Fibroblast of lung (primary cell): ENCODE results near the gene FADD. TPM values are rescaled to one million over a fixed set of nuclear protein-coding genes. Genes with fewer than 3 reads are reported as not detected.

ENCODE experiments used
- DNase-seq, 2 donors: peaks; one replicate each; pipeline versions ENCODE4 v3.0.0 to v3.0.0-alpha.2; 2010; ENCODE audit warnings: low read depth in 2 of 2
- H2AFZ ChIP-seq: 2 replicates; pipeline ENCODE4 v1.5.1; 2012; ENCODE audit warnings: low read length, control low read depth, inconsistent platforms
- H3K27ac ChIP-seq: 2 replicates; pipeline ENCODE4 v1.5.1; 2011; ENCODE audit warnings: low read length, control low read depth; ENCODE audit not compliant: insufficient read depth
- H3K27me3 ChIP-seq: 2 replicates; pipeline ENCODE4 v1.5.1; 2011; ENCODE audit warnings: mild to moderate bottlenecking, low read length; ENCODE audit not compliant: control insufficient read depth, insufficient read depth
- H3K36me3 ChIP-seq: 2 replicates; pipeline ENCODE4 v1.5.1; 2011; ENCODE audit warnings: low read length; ENCODE audit not compliant: control insufficient read depth, insufficient read depth
- H3K4me1 ChIP-seq: 2 replicates; pipeline ENCODE4 v1.5.1; 2011; ENCODE audit warnings: low read length; ENCODE audit not compliant: control insufficient read depth, insufficient read depth; ENCODE audit errors: extremely low read depth
- H3K4me2 ChIP-seq: 2 replicates; pipeline ENCODE4 v1.5.1; 2011; ENCODE audit warnings: low read length, control low read depth; ENCODE audit not compliant: insufficient read depth; ENCODE audit errors: extremely low read depth
- H3K4me3 ChIP-seq, 4 experiments: fragments of 200-600 bp in 1 of 4; sonication (generic) in 1 of 4; replicated peaks in 1 of 4; 2 replicates each; pipeline ENCODE4 v1.5.1; 2011 to 2016; ENCODE audit warnings: low read length in 4 of 4, low read depth in 3 of 4, mild to moderate bottlenecking in 3 of 4, control low read depth in 2 of 4, inconsistent platforms in 1 of 4, mixed read lengths in 1 of 4; ENCODE audit not compliant: insufficient read depth in 1 of 4; ENCODE audit errors: control extremely low read depth in 1 of 4
- H3K79me2 ChIP-seq: 2 replicates; pipeline ENCODE4 v1.5.1; 2012; ENCODE audit warnings: mild to moderate bottlenecking, low read length, inconsistent platforms; ENCODE audit not compliant: control insufficient read depth, insufficient read depth
- H3K9ac ChIP-seq: 2 replicates; pipeline ENCODE4 v1.5.1; 2011; ENCODE audit warnings: mild to moderate bottlenecking, low read length, control low read depth; ENCODE audit not compliant: insufficient read depth
- H3K9me3 ChIP-seq: 2 replicates; pipeline ENCODE4 v1.5.1; 2012; ENCODE audit warnings: low read depth, low read length; ENCODE audit not compliant: control insufficient read depth, insufficient read depth
- H4K20me1 ChIP-seq: 2 replicates; pipeline ENCODE4 v1.5.1; 2011; ENCODE audit warnings: low read length; ENCODE audit not compliant: control insufficient read depth, insufficient read depth; ENCODE audit errors: extremely low read depth
- EZH2 ChIP-seq: IDR thresholded peaks from 2 replicates; pipeline ENCODE4 v1.5.1; 2012; ENCODE audit warnings: low read length, control low read depth, mild to moderate bottlenecking; ENCODE audit errors: missing control alignments
- polyA plus RNA-seq, 2 donors: library from polyadenylated mRNA; depleted of rRNA in 1 of 2; stranded (reverse) in 1 of 2; unstranded in 1 of 2; fragments of >200 nt; gene quantifications; 2 replicates each; pipeline ENCODE4 v1.2.1, GENCODE V29; 2011 to 2012; ENCODE audit warnings: missing spikeins in 1 of 2
- total RNA-seq: library from RNA; depleted of rRNA; stranded (reverse); fragments of >200 nt; gene quantifications from 2 replicates; pipeline ENCODE4 v1.2.1, GENCODE V29; 2014
- TF ChIP-seq, protein P1 (sequence below), 2 donors: IDR thresholded peaks in 1 of 2; conservative IDR thresholded peaks in 1 of 2; 1 replicate in 1 of 2; 2 replicates in 1 of 2; pipeline ENCODE4 v1.5.1; 2011 to 2012; ENCODE audit warnings: low read length in 2 of 2, control low read depth in 1 of 2, inconsistent platforms in 1 of 2, low read depth in 1 of 2, mild to moderate bottlenecking in 1 of 2

FADD gene
- total and polyA plus RNA-seq, 2 donors (not counting 1 experiment from before 2014, with no cell fraction given) = 26.3 to 32.0 TPM

DNA sequence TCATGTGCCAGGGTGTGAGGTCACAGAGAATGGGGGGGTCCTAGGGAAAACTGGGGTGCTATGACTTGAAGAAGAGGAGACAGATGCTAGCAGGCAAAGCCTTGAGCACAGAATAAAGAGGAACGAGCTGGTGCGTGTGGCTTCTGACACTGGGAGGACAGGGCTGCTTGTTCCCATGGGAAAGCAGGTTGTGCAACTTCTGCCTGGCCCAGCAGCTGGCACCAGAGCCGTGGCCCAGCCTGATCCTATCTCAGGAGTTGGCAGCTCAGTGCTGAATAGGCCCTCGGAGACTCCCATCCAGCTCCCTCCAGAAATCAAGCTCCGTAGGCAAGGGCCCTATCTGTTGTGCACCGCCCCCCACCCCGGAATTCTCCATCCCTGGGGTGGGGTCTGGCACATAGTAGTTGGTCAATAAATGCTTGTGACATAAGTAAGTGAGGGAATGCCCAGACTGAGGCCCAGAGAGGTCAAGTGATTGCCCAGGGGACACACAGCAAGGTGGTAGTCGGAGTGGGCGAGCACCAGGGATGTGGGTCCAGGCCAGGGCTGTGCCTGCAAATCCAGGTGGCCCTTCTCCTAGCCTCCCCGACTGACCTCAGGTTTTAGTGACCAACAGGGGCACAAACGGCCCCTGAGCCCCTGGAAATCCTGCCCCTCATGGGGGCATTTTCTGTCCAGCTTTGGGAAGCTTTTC is 19.5 kb upstream of the FADD start:
- no peaks in the 10 kb centered on the region for H3K4me1 ChIP-seq
- H4K20me1 ChIP-seq = no peaks in the 10 kb centered on the region
- no peak overlapping the region for H3K9ac ChIP-seq
- no peak overlapping the region for H3K4me2 ChIP-seq
- H3K4me3 ChIP-seq = no peak overlapping the region
- no peaks in the 10 kb centered on the region for H3K27me3 ChIP-seq
- H3K9me3 ChIP-seq = no peaks in the 10 kb centered on the region
- TF ChIP-seq, protein P1, sequence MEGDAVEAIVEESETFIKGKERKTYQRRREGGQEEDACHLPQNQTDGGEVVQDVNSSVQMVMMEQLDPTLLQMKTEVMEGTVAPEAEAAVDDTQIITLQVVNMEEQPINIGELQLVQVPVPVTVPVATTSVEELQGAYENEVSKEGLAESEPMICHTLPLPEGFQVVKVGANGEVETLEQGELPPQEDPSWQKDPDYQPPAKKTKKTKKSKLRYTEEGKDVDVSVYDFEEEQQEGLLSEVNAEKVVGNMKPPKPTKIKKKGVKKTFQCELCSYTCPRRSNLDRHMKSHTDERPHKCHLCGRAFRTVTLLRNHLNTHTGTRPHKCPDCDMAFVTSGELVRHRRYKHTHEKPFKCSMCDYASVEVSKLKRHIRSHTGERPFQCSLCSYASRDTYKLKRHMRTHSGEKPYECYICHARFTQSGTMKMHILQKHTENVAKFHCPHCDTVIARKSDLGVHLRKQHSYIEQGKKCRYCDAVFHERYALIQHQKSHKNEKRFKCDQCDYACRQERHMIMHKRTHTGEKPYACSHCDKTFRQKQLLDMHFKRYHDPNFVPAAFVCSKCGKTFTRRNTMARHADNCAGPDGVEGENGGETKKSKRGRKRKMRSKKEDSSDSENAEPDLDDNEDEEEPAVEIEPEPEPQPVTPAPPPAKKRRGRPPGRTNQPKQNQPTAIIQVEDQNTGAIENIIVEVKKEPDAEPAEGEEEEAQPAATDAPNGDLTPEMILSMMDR (conservative IDR thresholded peaks at IDR 0.05 in 1 of 2, IDR thresholded peaks at IDR 0.05 in 1 of 2; ENCODE audit: low read depth in 1 of 2, low read length in 2 of 2) = no peak
- no peak for TF ChIP-seq EZH2
- H3K36me3 ChIP-seq = no peaks in the 10 kb centered on the region
- no peak for DNase-seq
- H2AFZ ChIP-seq = no peak overlapping the region
- H3K27ac ChIP-seq = no peak overlapping the region
- no peaks in the 10 kb centered on the region for H3K79me2 ChIP-seq

DNA sequence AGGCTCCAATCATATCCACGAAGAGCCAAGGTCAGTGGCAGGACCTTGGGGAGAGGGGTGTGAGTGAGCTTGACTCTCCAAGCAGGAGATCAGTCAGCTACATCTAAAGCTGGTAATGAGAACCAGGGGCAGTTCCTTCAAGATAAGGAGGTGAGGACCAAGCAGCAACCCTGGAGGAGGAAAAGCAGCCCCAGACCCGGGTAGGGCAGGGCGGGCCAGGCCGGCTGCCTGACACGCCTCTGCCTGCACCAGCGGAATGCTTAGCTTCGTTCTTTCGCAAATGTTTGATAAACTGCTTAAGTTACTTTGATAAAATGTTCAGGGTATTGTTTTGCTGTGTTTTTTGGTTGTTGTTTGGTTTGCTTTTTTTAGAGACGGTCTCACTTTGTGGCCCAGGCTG is 18.7 kb upstream of the FADD start:
- Histone ChIP-seq H3K4me2 (no peak overlapping the region), H3K27ac (no peak overlapping the region), H3K27me3 (no peaks in the 10 kb centered on the region), H4K20me1 (no peaks in the 10 kb centered on the region), H3K4me3 (no peak overlapping the region), H3K9me3 (no peaks in the 10 kb centered on the region), H3K4me1 (no peaks in the 10 kb centered on the region), H3K36me3 (no peaks in the 10 kb centered on the region), H3K9ac (no peak overlapping the region), H3K79me2 (no peaks in the 10 kb centered on the region), H2AFZ (no peak overlapping the region)
- no peak for DNase-seq
- TF ChIP-seq EZH2 = no peak
- TF ChIP-seq, protein P1 (conservative IDR thresholded peaks at IDR 0.05 in 1 of 2, IDR thresholded peaks at IDR 0.05 in 1 of 2; ENCODE audit: low read depth in 1 of 2, low read length in 2 of 2) = no peak

DNA sequence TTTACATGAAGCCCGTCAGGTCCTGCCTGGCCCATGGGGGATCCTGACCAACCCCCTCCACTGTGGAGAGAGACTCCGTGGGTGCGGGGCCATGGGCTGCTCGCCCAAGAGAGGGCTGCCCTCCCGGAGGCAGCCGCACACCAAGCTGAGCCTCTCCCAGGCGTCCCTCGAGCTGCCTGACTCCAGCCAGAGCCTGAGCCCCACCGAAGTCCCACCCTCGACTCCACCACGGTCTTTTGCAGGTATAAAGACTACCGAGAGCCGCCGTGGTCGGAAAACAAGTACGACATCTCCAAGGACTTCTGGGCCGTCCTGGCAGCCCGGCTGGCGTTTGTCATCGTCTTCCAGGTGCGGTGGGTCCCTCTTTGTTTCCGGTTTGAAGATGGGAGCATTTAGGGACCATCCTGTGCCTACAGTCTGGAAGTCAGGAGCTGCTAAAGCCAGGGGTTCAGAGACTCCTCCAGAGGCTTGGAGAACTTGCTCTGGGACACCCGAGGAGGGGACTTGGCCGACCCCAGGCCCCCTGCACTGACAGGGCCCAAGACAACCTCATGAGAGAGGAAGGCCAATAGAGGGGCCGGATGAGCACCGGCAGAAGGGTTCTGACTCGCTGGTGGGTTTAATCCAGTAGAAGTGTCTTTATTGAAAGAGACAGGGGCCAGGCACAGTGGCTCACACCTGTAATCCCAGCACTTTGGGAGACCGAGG is 17.6 kb upstream of the FADD start:
- Histone ChIP-seq H3K4me2 (no peak overlapping the region), H2AFZ (no peak overlapping the region), H3K9ac (no peak overlapping the region), H3K36me3 (no peaks in the 10 kb centered on the region), H3K9me3 (no peaks in the 10 kb centered on the region), H3K4me3 (no peak overlapping the region), H3K27me3 (no peaks in the 10 kb centered on the region), H4K20me1 (no peaks in the 10 kb centered on the region), H3K27ac (no peak overlapping the region), H3K79me2 (no peaks in the 10 kb centered on the region), H3K4me1 (no peaks in the 10 kb centered on the region)
- TF ChIP-seq, protein P1 (conservative IDR thresholded peaks at IDR 0.05 in 1 of 2, IDR thresholded peaks at IDR 0.05 in 1 of 2; ENCODE audit: low read depth in 1 of 2, low read length in 2 of 2) = no peak
- TF ChIP-seq EZH2 = no peak
- no peak for DNase-seq
